T follicular helper cell (primary cell): ENCODE results near the gene IKZF5.

Experiments used
- DNase-seq: peaks from one replicate; pipeline ENCODE4 v3.0.0-alpha.2; 2020; ENCODE audit warnings: low read depth
- total RNA-seq, 2 experiments: gene quantifications; one replicate each; lab custom pipeline; 2026; lab: John Stamatoyannopoulos, UW

Gene IKZF5, protein sequence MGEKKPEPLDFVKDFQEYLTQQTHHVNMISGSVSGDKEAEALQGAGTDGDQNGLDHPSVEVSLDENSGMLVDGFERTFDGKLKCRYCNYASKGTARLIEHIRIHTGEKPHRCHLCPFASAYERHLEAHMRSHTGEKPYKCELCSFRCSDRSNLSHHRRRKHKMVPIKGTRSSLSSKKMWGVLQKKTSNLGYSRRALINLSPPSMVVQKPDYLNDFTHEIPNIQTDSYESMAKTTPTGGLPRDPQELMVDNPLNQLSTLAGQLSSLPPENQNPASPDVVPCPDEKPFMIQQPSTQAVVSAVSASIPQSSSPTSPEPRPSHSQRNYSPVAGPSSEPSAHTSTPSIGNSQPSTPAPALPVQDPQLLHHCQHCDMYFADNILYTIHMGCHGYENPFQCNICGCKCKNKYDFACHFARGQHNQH
- total RNA-seq: 18.5 to 31.8 reads per million in 2 experiments

DNA sequence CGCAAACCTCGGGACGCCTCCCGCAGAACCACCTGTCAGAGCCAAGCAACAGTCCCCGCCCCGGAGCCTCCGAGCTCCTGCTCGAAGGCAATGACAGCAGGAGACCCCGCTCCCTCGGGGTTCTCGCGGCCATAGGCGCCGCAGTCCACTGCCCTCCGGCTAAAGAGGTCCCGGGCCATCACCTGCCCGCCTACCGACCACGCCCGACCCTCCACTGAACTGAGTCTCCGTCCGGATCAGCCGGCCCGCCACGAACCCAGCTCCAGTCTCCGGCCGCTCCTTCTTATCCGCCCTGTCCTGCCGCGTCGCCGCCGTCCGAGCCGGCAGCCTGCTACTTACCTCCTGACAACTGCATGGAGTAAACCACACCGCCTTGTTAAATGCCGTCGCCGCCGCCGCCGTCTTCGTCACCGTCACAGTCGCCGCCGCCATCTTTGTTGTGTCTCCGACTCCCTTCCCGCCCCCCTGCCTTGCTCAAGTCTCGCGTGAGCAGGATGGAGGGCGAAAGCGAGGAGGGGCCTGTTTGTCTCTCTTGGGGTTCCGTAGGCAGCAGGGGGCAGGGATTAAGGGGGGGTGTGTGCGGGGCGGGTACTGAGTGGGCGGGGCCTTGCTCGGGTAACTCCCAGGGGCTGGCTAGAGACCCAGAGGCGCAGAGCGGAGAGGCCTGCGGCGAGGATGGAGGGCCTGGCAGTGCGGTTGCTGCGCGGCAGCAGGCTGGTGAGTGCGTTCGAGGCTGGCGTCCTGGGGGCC is at the start of gene IKZF5, which contains the start of gene ACADSB:
IKZF5 (minus strand) TSS at position 441 of the 750 bp plus-strand sequence. CDS start 10,170 bp downstream, outside the sequence.
ACADSB (plus strand) TSS at position 652 of the 750 bp plus-strand sequence; CDS start at position 676, 24 bp downstream.
- peak; percentile 96 for DNase-seq

DNA sequence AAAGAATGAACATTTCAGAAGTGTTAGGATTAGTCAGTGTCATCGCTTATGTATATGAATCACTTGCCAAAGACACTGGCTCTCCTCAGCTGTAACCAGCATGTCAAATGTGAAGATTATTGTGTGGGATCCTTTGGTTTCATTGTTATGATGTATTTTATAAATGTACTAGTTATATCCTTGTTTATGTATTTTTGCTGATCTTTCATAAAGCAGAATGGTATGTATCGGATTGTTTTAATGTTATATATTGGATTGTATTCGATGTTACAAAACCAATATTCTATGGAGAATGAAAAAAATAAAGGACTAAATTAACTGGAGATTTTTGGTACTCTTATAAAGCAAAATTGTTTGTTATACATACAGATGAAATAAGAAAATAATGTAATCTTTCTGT is 49.4 kb upstream of the IKZF5 start:
- no peak for DNase-seq

DNA sequence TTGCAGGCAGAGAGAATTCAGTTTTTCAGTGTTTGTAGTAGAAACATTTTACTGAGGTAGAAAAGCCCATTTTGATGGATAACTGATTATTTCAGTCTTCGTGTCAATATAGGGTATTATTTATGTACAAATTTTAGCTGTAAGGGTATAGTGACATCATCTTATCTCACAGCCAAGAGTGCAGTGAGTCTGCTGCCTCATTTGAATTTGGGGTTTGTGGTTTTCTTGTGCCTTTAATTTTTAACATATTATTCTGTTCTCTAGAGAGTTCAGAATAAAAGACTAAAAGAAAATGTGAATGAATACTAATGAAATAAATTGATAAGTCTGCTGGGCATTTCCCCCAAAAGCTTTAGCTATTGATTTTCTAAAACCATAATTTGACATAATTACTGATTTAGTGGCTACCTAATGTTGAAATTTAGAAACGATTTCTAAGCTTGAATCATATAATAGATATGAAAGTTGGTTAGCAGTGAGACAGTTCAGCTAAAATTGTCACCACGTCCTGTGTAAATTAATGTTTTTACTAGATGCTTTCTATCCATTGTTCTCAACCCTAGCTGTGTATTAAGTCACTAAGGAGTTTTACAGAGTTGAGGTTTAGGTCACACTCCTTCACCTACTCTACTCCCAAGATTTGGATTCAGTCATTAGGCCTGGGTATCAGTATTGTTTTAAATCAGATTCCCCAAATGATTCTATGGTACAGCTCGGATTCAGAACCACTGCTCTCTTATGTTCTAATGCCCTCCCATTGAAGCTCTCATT is 37.6 kb upstream of the IKZF5 start:
- no peak for DNase-seq

DNA sequence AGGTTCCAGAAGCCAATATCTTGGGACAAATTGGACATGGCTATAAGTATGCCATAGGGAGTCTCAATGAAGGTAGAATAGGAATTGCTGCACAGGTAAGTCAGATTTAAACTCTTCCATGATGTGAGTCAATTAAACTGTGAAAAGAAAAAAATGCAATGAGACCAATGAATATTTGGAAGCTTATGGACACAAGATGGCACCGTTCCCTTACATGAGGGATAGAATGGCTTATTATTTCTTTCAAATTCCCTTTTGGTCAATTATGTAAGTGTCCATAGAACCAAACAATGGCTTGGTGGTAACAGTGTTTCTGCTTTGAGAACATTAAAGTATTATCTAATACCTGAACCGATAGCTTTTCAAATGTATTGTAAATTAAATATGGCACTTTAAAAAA is 35.8 kb upstream of the IKZF5 start:
- no peak for DNase-seq

DNA sequence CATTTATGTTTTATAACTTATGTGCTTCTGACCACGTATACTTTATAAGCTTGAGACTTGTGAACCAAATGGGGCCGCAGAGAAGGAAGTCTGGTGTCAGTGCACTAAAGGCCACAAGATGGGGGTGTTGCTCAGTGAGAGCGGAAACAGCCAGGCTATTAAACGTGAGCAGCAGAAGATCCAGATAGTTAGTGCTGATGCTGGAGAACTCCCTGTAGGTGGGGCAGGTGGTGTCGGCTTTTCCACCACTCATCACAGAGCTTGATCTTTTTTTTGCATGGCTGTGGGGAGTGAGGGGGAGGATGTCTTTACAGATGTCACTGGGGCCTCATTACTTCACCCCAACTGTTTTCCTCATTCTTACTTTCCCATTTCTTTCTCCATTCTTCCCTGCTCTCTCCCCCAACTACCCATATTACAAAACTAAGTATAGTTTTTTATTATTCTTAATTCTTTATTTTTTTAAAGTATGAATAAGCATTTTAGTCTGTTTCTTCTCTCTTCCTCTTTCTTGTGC is 34.9 kb upstream of the IKZF5 start:
- DNase-seq: peak; percentile 35

DNA sequence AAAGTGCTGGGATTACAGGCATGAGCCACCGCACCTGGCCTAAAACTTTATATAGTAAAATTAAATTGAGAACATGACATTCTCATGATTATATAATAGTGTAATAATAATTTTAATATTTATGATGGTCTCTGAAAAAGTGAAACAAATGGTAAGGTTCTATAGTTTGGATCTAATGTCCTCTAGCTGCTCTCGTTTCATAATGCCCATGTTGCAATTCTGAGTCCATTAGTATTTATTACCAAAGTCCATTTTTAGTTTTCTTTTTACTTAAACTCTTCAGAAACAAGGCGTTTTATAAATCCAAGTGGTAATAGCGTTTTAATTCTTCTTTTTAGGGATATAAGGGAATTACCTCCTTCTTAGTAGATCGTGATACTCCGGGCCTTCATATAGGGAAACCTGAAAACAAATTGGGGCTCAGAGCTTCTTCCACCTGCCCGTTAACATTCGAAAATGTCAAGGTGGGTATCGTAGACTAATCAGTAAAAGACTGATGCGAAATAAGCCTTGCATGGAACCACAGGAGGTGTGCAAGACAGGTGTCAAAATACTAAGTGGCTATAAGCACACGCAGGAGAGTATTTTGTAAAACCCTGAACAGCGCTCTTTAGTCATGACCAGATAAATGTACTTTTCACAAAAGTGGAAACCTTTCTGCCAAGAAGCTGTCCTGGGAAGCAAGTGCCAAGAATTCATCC is 34.3 kb upstream of the IKZF5 start:
- no peak for DNase-seq

DNA sequence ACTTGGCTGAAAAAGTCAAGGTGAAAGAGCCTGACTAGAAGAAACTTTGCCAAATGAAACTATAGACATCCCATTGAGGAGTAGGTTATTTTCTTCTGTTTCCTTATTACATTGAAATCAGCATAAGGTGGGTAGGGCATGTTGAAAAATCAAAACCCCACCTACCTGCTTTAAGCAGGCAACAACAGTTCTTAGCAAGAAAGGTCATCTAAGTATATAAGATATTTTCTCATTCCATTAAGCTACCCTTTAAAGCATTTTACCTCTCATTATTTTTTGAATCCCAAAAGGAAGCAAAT is 31.0 kb upstream of the IKZF5 start:
- DNase-seq: no peak

DNA sequence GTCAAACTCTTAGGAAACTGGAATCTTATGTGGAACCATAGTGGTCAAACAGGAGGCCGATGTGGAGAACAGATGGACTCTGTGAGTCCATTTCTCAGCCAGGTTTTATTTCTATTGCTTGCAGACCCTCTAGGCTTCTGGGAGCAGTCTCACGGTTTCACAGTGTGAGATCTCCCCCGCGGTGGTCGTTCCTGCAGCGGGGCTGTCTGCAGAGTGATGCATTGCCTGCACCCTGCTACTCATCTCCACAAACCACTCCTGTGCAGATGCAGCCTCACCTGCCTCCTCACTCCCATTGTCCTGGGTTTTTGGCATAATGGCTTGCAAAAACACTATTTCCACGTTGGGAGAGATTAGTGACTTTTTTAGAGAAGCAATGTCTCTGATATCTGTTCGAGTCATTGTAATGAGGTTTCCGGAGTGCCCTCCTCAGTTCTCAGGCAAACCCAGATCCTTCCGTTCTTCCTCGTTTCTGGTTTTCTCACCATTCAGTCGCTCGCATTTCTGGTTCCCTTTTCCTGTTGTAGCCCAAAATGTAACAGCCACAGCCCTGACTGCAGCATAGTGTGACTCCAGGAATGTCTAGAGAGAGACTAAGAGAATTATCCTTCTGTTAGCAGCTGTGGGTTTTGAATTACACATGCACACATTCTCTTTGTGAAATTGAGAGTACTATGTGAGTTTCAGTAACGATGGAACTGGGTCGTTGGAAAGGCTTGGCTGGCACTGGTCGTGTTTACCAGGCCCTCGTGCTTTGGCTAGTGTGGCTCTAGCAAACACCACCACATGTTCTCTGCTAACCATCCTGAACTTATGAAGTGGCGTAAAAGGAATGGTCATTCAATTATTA is 30.4 kb upstream of the IKZF5 start:
- no peak for DNase-seq

DNA sequence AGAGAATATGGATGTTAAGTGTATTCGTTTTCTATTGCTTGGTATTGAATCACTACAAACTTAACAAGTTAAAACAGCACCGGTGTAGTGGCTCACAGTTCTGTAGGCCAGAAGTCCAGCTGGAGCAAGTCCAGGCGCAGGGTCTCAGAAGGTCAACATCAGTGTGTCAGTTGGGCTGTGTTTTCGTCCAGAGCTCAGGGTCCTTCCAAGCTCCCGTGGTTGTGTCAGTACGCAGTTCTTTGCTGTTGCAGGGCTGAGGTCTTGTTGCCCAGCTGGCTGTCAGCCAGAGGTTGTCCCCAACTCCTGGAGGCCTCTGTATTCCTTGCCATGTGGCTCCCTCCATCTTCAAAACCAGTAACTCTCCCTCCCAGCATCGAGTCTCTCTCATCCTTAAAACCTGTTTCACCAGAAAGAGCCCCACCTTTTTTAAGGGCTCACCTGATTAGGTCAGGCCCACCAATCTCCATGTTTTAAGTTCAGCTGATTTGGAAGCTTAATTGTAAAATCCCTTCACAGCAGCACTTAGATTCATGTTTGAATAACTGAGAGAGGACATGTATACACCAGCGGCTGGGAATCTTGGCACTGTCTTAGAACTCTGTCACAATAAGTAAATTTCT is 27.0 kb upstream of the IKZF5 start:
- DNase-seq: no peak

DNA sequence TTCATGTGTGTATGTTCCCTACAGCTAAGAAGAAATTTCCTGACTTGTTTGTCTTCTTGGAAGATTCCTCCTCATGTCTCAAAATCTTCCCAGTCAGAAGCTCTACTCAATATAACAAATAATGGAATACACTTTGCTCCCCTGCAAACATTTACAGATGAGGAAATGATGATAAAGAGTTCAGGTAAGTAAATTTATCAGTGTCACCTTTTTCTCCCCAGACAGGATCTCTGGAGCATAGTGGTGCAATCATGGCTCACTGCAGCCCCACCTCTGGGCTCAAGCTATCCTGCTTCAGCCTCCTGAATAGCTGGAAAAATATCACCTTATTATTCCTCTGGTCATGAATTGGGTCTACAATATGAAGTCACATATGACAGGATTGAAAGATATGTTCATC is 25.7 kb upstream of the IKZF5 start:
- no peak for DNase-seq

DNA sequence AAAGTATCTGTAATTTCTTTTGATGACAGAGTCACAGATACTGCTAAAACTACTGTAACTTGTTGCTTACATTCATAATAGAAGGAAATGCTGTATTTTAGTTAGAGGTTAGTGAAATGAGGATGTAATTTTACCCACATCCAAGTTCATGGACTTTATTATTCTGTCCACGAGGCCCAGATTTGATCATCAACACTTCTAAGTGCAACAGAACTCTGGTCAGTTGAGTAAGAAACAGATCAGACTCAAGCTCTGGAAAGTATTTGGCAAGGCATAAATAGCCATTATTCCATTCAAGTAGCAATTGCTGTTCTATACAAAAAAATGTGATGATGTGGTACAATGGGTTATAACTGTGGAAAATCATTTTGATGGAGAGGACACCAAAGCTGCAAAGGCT is 22.5 kb upstream of the IKZF5 start:
- DNase-seq: no peak

DNA sequence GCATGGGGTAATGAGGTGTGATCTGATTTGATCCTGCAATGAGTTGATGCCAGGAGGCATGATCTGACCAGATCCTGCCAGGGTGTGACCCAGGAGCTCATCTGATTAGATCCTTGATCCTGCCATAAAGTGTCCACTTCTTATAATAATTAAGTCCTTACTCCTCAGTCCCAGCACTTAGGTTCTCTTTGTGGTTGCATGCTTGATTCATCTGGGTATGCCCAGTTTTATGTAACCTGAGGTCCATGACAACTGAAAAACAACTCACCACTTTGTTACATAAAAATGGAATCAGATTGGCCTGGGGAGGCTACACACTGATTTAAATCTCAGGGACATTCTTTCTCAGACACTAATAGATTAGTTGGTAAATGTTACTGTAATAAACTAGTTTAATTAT is 19.3 kb upstream of the IKZF5 start:
- no peak for DNase-seq

DNA sequence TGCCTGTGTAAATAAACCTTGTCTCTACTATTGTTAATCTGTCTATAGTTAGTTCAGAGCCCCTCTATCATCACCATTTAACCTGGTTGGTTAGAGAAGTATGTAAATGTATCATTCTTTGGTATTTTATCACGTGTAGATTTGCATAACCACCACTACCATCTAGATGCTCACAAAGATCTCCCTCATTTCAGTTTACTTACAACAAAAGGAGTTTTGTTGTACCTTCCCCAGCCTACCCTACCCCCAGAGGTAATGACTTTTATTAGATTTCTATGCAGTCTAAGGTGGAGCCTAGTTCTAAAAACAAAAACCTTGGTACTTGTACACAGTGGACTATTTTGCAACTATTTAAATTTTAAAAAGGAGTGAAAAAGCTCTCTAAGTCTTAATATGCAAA is 17.7 kb upstream of the IKZF5 start:
- no peak for DNase-seq

DNA sequence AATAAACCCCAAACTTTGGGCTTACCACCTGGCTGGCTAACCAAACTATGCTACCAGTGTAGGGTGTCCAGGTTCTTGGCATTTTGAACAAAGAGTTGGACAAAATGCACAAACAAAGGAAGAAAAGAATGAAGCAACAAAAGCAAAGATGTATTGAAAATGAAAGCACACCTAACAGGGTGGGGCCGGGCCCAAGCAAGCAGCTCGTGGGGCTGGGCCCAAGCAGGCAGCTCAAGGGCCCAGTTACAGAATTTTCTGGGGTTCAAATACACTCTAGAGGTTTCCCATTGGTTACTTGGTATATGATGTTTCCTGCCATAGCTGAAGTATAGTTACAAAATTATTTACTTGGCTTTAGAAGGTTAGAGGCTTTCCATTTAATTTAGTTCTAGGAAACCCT is 15.9 kb upstream of the IKZF5 start:
- DNase-seq: no peak

DNA sequence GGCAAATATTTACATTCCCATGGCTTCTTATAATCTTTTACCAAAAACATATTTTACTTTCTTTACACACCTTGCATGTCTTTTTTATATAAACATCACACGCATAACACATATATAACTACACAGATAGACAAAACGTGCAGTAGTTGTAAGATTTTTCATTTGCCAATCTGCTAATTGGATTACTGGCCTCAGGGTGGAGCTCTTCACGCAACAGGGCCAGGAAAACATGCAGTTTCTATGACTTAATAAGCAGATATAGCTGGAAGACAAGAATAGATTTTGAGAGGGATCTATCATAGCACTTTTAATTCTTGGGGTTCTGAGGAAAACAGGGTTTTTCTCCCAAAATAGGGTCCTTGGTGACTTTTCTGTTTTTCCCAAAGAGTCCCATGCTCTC is 12.9 kb upstream of the IKZF5 start:
- no peak for DNase-seq

DNA sequence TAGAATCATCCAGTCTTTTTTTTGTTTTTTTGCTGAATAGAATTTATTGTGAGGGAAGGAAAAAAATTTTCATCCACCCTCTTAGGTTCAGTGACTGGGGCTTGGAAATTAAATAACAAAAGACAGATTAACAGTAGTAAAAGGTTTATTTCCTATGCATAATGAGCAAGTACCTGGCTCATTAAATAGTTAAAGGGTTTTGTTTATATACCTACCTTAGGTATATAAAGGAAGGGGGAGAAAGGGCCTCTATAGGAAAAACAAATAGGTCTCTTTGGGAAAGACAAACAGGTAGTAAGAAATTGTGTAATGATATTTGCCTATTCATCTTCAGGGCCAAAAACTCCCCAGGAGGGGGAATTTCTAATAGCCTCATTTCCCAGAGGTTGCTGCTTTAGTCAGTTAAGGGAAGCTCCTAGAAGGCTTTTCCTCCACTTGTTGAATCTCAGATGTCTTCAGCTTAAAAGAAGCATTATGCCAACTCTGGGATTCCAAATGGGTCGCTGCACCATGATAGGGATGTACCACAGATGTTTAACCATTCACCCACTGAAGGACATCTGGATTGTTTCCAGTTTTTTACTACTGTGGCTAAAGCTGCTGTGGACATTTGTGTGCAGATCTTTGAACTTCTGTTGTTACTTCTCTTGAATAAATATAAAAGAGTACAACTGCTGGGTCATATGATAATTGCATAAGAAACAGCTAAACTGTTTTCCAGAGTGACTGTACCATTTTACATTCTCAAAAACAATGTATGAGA is 11.5 kb upstream of the IKZF5 start:
- no peak for DNase-seq

DNA sequence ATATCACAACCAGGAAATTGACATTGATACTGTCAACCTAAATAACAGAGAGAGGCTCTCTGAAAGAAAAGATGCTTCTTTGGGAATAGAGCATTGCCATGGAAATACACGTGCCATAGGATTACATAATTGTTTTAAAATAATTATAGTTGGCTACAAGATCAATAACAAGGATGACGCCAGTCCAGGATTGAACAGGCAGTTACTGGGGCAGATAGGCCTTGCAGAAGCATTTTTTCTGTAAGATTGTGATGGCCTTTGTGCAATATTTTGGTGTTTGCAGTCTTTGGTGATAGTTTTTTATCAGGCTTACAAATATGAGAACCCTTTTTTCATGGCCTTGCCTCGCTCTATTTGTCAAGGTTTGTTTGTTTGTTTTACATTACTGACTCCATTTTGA is 10.7 kb upstream of the IKZF5 start:
- no peak for DNase-seq

DNA sequence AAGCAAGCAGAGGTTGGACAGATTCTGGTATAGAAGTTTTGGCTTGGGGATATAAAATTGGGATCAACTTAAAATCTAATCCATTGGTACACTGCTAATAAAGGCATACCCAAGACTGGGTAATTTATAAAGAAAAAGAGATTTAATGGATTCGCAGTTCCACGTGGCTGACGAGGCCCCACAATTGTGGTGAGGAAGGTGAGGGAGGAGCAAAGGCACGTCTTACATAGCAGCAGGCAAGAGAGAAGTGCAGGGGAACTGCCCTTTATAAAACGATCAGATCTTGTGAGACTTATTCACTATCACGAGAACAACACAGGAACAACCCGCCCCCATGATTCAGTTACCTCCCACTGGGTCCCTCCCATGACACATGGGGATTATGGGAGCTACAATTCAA is 9.9 kb upstream of the IKZF5 start:
- no peak for DNase-seq

DNA sequence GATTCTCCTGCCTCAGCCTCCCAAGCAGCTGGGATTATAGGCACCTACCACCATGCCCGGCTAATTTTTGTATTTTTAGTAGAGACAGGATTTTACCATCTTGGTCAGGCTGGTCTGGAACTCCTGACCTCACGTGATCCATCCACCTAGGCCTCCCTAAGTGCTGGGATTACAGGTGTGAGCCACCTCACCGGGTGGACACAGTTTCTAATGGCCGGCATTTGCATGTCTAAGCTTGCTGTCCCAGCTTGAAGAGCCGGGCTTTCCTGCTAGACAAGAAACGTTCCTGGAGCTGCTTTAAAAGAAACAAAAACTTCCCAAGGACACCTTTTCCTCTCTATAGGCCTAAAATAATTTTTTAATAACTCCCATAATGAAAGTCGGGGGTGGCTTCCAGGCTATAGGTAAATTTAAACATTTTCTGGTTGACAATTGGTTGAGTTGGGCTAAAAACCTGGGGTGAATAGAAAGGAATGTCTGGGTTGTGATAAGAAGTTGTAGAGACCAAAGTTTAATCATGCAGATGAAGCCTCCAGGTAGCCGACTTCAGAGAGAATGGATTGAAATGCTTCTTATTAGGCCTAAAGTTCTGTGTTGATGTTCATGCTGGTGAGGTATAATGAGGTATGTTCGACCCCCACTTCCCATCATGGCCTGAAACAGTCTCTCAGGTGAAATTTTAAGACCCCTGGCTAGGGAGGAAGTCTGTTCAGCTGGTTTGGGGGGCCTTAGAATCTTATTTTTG is 9.0 kb upstream of the IKZF5 start:
- DNase-seq: no peak
